ENCODE results near the gene RAD18. TPM values are rescaled to one million over a fixed set of nuclear protein-coding genes. Genes with fewer than 3 reads are reported as not detected.

RAD18 gene
- total and polyA plus RNA-seq, 9 of the 15 experiments (the other 6 are each of a cell fraction or from before 2014, with no cell fraction given): 19.2 to 49.4 (median 34.4) TPM

DNA sequence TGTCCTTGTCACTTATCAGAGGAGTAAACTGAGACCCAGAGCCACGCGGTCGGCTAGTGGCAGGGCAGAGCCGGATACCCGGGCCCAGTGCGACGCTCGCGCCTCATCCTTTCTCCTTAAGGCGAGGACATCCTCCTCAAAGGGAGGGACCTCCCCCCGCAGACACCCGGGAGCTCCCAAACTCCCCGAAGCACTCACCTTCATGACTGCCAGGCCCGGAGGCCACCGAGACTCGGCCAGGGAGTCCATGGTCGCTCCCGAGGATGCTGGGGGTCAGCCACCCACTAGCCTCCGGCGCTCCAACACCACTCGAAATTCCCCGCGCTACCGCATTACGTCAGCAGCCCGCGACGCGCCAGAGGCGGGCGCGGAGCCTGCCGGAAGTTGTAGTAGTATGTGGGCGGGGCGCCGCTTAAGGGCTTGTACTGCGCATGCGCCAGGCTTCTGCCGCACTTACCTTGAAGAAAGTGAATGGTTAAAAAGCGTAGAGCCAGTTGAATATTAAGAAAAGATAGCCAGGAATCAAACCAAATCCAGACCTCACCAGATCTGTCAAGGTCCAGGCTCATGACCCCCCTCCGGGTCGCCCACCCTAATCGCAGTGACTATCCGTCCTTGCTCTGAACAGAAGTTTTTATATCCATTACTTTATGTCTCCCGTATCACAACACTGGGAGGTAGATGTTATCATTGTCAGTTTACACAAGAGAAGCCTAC lies at the start of gene RAD18 (continued):
- no peak; a peak in 1 of 4 replicates for TF ChIP-seq KDM1A (IDR thresholded peaks at IDR 0.05)
- TF ChIP-seq JUND (IDR thresholded peaks at IDR 0.05; ENCODE audit: borderline replicate concordance, low read depth, low read length): peak; percentile 76
- peak; percentile 23; the same call in 1 of the 3 replicates for TF ChIP-seq JUND (tag; IDR thresholded peaks at IDR 0.05; ENCODE audit: borderline replicate concordance, low read depth, low read length)
- TF ChIP-seq PTRF (tag; IDR thresholded peaks at IDR 0.05): no peak
- TF ChIP-seq ZNF444 (CRISPR knock-in tag; IDR thresholded peaks at IDR 0.05): no peak
- TF ChIP-seq MYBL2 (IDR thresholded peaks at IDR 0.05; ENCODE audit: low read depth): no peak
- no peak for TF ChIP-seq MYBL2 (CRISPR knock-in tag; IDR thresholded peaks at IDR 0.05; ENCODE audit: borderline replicate concordance)
- peak; percentile 92 to 93; a peak in 3 of 4 replicates for TF ChIP-seq SIN3A (IDR thresholded peaks at IDR 0.05; ENCODE audit: borderline replicate concordance in 2 of 2, control insufficient read depth in 1 of 2, low read depth in 2 of 2, low read length in 2 of 2)
- TF ChIP-seq, protein P1, sequence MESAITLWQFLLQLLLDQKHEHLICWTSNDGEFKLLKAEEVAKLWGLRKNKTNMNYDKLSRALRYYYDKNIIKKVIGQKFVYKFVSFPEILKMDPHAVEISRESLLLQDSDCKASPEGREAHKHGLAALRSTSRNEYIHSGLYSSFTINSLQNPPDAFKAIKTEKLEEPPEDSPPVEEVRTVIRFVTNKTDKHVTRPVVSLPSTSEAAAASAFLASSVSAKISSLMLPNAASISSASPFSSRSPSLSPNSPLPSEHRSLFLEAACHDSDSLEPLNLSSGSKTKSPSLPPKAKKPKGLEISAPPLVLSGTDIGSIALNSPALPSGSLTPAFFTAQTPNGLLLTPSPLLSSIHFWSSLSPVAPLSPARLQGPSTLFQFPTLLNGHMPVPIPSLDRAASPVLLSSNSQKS (CRISPR knock-in tag; IDR thresholded peaks at IDR 0.05): no peak
- TF ChIP-seq SRSF3 (IDR thresholded peaks at IDR 0.05; ENCODE audit: insufficient read depth, low read length): no peak
- TF ChIP-seq NCOA6 (IDR thresholded peaks at IDR 0.05): no peak
- no peak for TF ChIP-seq EZH2 (IDR thresholded peaks at IDR 0.05; ENCODE audit: borderline replicate concordance, low read depth, low read length)
- no peak for TF ChIP-seq SMC3 (conservative IDR thresholded peaks at IDR 0.05; ENCODE audit: insufficient read depth, low read depth, low read length)
- no peak for TF ChIP-seq NFE2L1 (tag; IDR thresholded peaks at IDR 0.05; ENCODE audit: borderline replicate concordance, low read depth)
- no peak for TF ChIP-seq ADNP (tag; IDR thresholded peaks at IDR 0.05)
- TF ChIP-seq, protein P2, sequence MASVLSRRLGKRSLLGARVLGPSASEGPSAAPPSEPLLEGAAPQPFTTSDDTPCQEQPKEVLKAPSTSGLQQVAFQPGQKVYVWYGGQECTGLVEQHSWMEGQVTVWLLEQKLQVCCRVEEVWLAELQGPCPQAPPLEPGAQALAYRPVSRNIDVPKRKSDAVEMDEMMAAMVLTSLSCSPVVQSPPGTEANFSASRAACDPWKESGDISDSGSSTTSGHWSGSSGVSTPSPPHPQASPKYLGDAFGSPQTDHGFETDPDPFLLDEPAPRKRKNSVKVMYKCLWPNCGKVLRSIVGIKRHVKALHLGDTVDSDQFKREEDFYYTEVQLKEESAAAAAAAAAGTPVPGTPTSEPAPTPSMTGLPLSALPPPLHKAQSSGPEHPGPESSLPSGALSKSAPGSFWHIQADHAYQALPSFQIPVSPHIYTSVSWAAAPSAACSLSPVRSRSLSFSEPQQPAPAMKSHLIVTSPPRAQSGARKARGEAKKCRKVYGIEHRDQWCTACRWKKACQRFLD (CRISPR knock-in tag; IDR thresholded peaks at IDR 0.05): 0 out of 2 replicates have a peak, but pooled peaks have one; percentile 58
- no peak for TF ChIP-seq ZC3H4 (CRISPR knock-in tag; IDR thresholded peaks at IDR 0.05; ENCODE audit: borderline replicate concordance)
- TF ChIP-seq GTF2A2 (tag; IDR thresholded peaks at IDR 0.05): no peak
- no peak for TF ChIP-seq SMAD2 (IDR thresholded peaks at IDR 0.05; ENCODE audit: low read depth, low read length)
- TF ChIP-seq ETS2 (tag; IDR thresholded peaks at IDR 0.05; ENCODE audit: borderline replicate concordance, poor library complexity, severe bottlenecking): no peak
- TF ChIP-seq ZNF699 (CRISPR knock-in tag; IDR thresholded peaks at IDR 0.05; ENCODE audit: insufficient replicate concordance): no peak
- TF ChIP-seq MYNN (IDR thresholded peaks at IDR 0.05): no peak
- TF ChIP-seq MYNN (CRISPR knock-in tag; IDR thresholded peaks at IDR 0.05): no peak
- no peak for TF ChIP-seq EWSR1 (IDR thresholded peaks at IDR 0.05; ENCODE audit: borderline replicate concordance, low read depth, partially characterized antibody)
- 0 out of 2 replicates have a peak, but pooled peaks have one; percentile 3 for TF ChIP-seq HMG20A (CRISPR knock-in tag; conservative IDR thresholded peaks at IDR 0.05)
- no peak for TF ChIP-seq ZNF830 (CRISPR knock-in tag; IDR thresholded peaks at IDR 0.05)
- no peak for TF ChIP-seq ZNF41 (CRISPR knock-in tag; conservative IDR thresholded peaks at IDR 0.05)
- TF ChIP-seq ZFP1 (CRISPR knock-in tag; IDR thresholded peaks at IDR 0.05): no peak
